Bronchial epithelial cell (primary cell): Measurements from ENCODE around the gene NMT2. TPM values are rescaled to one million over a fixed set of nuclear protein-coding genes. Genes with fewer than 3 reads are reported as not detected.

ENCODE experiments used
- DNase-seq: peaks from one replicate; pipeline ENCODE4 v3.0.0-alpha.2; 2010; ENCODE audit warnings: low read depth
- FAIRE-seq: peaks from 2 replicates; lab custom pipeline; 2011; peaks lifted over from hg19 to GRCh38; lab: Jason Lieb, UNC
- H3K27me3 ChIP-seq: 2 replicates; pipeline ENCODE4 v1.5.1; 2011; ENCODE audit warnings: low read length; ENCODE audit not compliant: control insufficient read depth, insufficient read depth
- H3K36me3 ChIP-seq: 2 replicates; pipeline ENCODE4 v1.5.1; 2011; ENCODE audit warnings: low read length; ENCODE audit not compliant: control insufficient read depth, insufficient read depth
- H3K4me3 ChIP-seq: 2 replicates; pipeline ENCODE4 v1.5.1; 2011; ENCODE audit warnings: mild to moderate bottlenecking, low read depth, low read length, control low read depth
- total RNA-seq: library from RNA; depleted of rRNA; stranded (reverse); fragments of >200 nt; gene quantifications from 2 replicates; pipeline ENCODE4 v1.2.1, GENCODE V29; 2014
- TF ChIP-seq, protein P1 (sequence below): IDR thresholded peaks from 2 replicates; pipeline ENCODE4 v1.5.1; 2011; ENCODE audit warnings: mild to moderate bottlenecking, moderate library complexity, low read length, control low read depth, inconsistent platforms; ENCODE audit not compliant: insufficient read depth, severe bottlenecking

The NMT2 gene
- total RNA-seq, 1 donor from 2014 or later, result 11.1 TPM

DNA sequence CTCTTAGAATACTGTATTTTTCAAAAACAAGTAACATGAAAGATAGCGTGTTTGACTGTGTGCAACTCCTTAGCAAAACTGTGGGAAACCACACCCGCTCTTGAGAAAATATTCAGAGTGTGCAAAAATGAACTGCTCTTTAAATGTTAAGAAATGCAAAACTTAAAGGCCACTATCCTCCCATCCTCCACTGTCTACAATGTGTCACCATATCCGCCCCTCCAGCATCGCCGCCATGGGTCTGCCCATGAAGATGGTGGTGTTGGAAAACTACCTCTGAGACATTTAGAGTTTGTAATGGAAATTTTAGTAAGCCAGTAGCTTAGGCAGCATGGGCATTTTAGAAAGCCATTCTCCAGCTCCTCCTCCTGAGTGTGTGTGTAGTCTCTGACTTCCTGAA is 20.1 kb upstream of the NMT2 start:
- Histone ChIP-seq H3K36me3 (no peaks in the 10 kb centered on the region), H3K4me3 (no peak overlapping the region), H3K27me3 (no peaks in the 10 kb centered on the region)
- DNase-seq (no peak), FAIRE-seq (no peak)
- TF ChIP-seq, protein P1, sequence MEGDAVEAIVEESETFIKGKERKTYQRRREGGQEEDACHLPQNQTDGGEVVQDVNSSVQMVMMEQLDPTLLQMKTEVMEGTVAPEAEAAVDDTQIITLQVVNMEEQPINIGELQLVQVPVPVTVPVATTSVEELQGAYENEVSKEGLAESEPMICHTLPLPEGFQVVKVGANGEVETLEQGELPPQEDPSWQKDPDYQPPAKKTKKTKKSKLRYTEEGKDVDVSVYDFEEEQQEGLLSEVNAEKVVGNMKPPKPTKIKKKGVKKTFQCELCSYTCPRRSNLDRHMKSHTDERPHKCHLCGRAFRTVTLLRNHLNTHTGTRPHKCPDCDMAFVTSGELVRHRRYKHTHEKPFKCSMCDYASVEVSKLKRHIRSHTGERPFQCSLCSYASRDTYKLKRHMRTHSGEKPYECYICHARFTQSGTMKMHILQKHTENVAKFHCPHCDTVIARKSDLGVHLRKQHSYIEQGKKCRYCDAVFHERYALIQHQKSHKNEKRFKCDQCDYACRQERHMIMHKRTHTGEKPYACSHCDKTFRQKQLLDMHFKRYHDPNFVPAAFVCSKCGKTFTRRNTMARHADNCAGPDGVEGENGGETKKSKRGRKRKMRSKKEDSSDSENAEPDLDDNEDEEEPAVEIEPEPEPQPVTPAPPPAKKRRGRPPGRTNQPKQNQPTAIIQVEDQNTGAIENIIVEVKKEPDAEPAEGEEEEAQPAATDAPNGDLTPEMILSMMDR, result no peak

DNA sequence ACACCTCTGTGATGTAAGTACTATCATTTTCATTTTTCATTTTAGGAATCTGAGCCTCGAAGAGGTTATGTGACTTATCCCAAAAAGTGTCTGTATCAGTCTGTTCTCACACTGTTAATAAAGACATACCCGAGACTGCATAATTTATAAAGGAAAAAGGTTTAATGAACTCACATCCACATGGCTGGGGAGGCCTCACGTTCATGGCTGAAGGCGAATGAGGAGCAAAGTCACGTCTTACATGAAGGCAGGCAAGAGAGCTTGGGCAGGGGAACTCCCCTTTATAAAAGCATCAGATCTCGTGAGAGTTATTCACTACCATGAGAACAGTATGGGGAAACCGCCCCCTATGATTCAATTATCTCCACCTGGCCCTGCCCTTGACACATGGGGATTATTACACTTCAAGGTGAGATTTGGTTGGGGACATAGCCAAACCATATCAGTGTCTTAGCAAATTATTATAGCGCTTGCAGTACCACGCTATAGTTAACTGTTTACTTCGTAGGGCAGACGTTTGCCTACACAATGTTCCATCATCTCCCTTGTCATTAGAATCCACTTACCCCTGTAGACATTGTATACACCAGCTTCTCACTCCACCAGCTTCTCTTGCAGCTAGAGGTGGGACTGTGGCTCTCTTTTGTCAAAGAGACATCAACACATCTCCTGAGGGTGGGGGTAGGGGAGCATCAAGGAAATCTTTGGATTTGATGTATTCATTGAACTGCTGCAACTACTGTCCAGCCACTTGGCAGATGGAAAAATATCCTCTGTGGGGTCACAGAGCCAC is 15.4 kb upstream of the NMT2 start:
- TF ChIP-seq, protein P1, result no peak
- H3K36me3 ChIP-seq, result no peaks in the 10 kb centered on the region
- FAIRE-seq (no peak), DNase-seq (no peak)
- no peak overlapping the region for H3K4me3 ChIP-seq
- no peaks in the 10 kb centered on the region for H3K27me3 ChIP-seq

DNA sequence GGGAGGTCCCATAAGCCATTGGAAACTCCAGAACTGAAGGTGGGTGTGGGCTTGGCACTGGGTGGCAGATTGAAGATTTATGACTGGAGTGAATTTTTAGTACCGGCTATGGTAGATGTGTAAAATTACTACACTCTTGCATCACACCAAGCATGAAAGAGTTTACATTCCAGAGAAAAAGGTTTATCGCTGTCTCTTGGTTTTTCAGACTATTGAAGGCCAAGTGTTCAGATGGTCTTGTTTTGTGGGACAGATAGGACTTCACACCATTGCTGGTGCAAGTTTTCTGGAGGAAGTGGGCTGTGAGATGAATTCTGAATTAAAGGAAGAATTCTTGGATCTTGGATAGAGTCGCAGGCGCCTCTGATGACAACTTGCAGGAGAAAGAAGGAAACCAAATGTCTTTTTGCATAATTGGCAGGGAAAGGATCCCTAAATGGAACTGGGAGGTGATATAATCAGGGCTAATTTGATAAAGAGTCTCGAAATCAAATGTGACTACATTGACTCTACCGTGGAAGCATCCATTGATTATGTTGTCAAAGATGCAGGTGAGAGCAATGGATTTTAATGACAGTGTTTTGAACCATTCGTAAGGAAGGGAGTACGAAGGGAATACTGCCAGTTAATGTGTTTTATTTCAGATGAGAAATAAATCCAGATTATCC is 14.2 kb upstream of the NMT2 start:
- no peak for DNase-seq
- no peaks in the 10 kb centered on the region for H3K27me3 ChIP-seq
- H3K36me3 ChIP-seq, result no peaks in the 10 kb centered on the region
- TF ChIP-seq, protein P1, result no peak
- FAIRE-seq, result no peak
- H3K4me3 ChIP-seq, result no peak overlapping the region

DNA sequence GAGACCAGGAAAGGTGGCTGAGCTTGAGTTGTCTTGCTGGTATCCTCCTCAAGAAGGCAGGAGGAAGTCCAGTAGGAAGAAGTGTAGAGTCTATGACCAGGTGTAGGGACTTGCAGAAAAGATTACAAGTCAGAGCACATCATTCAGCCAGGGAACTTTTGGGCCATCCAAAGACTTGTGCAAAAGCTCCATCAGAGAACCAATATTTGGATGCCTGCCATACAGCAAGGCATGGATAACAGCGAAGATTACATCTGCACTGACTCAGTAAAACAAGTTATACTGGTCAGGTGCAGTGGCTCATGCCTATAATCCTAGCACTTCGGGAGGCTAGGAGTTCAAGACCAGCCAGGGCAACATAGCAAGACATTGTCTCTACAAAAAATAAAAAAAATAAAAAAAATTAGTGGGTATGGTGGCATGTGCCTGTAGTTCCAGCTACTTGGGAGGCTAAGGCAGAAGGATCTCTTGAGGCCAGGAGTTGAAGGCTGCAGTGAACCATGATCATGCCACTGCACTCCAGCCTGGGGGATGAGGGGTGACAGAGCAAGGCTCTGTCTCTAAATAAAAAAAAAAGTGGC is 13.2 kb upstream of the NMT2 start:
- Histone ChIP-seq H3K36me3 (no peaks in the 10 kb centered on the region), H3K4me3 (no peak overlapping the region), H3K27me3 (no peaks in the 10 kb centered on the region)
- peak; percentile 79 for DNase-seq
- FAIRE-seq, result peak; percentile 89
- TF ChIP-seq, protein P1, result no peak

DNA sequence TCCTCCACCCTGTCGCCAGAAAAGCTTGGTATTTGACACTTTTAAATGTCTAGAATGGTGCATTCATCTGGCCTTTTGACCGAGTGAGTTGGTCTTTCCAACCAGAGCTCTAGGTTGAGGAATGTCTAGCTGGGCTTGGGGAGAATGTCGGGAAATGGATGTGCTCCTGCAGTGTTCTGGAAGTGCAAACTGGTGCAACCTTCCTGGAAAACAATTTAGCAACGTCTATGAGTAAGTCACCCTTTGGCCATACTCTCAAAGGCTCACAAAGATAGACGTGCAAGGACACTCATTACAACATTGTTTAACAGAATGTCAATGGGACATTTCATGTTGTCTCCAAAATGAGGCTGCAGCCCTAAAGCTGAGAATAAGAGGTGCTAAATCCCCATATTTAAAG is 12.2 kb upstream of the NMT2 start:
- FAIRE-seq (no peak), DNase-seq (no peak)
- Histone ChIP-seq H3K4me3 (no peak overlapping the region), H3K27me3 (no peaks in the 10 kb centered on the region), H3K36me3 (no peaks in the 10 kb centered on the region)
- TF ChIP-seq, protein P1, result no peak
